ENCODE measurements around the gene PRH1.

The PRH1 gene

DNA sequence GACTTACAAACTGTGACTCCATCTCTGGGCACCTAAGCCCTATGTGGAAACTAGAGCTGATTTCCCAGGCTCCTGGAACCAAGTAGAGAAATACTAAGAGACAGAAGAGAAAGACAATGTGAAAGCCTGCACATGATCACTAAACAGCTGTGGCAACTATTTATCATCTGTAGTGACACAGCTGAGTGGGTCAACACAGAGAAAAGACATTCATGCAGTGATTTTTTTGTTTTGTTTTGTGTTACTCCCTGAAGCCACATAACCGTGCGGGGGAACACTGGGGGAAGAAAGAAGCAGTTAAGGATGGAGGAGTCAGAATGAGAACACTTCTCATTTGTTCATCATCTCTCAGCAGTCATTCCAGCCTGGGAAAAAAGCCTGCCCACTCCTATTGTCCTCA, 36.3 kb downstream of the PRH1 start:
- DNase-seq (ENCODE audit: insufficient read length, low spot score) (no peak), FAIRE-seq (no peak)
- no peak for TF ChIP-seq CTCF (IDR thresholded peaks at IDR 0.05; ENCODE audit: insufficient read depth, missing control alignments)

DNA sequence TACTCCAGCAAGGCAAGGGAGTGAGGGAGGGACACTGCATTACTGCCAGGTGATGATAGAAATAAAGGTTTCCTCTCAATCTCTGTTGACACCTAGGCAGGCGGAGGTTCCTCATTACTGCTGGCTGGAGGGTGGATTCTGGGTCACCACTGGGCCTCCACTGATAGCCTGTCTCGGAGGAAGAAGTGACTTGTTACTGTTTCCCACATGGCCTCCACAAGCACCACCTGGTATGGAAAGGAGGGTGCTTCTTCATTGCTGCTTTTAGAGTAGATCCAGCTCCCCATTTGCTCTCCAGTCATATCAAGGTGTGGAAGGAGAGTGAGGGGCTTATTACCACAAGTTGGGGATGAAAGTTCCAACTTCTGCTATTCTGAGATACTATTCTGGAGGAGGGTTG, 41.2 kb downstream of the PRH1 start:
- DNase-seq (ENCODE audit: insufficient read length, low spot score): no peak
- no peak for FAIRE-seq
- no peak for TF ChIP-seq CTCF (IDR thresholded peaks at IDR 0.05; ENCODE audit: insufficient read depth, missing control alignments)

DNA sequence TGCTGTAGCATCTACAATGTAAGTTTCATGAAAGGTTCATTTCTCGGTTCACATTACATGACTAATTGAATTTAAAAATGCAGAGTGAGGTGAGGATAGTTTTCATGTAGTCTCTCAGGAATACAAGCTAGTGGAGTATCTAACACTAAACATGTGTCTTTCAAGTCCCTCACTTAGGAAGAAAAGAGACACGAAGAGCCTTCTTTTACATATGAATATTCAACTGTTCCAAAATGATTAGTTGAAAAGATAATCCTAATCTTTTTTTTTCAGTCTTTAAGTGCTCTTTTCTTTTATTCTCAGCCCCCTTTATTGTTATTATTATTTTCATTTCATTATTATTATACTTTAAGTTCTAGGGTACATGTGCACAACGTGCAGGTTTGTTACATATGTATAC, 45.6 kb downstream of the PRH1 start:
- no peak for DNase-seq (ENCODE audit: insufficient read length, low spot score)
- no peak for TF ChIP-seq CTCF (IDR thresholded peaks at IDR 0.05; ENCODE audit: insufficient read depth, missing control alignments)
- no peak for FAIRE-seq

Data from D721Med (cell line).